CD4-positive, alpha-beta T cell treated with Interleukin-2 at 100 ng/mL for 4 hours (primary cell): ENCODE data around the gene RSPH10B.
"Not testable (repeated sequence)": the region's sequence is repeated elsewhere in the genome, so short reads cannot be mapped to it uniquely, and the experiment has no call there.

ENCODE experiments used
- DNase-seq: peaks from one replicate; pipeline ENCODE4 v3.0.0-alpha.2; 2020; ENCODE audit warnings: low spot score

The RSPH10B gene

DNA sequence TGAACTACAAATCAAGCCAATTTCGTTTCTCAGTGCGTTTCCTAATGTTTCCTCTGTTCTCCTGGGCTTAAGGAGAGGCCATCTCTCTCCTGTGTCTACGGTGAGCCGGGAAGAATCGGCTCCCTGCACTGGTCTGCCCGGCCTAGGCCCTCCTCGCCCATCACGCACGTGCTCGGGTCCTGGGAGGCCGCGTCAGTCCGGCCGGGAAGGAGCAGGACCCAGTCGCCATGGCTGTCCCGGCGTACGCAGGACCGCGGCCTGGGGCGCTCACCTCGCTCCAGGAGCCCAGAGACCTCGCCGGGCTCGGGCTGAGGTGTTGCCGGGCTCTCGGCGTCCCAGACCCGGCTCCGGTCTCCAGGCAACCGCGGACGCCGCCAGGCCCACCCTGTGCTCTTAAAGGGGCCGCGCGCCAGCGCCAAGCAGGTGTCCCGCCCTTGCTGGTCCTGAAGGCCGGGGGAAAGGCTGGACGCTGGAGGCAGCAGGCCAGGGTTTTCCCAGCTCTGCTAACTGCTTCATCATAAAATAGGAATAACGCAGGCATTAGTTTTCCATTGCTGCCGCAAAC lies at the start of gene RSPH10B:
Gene RSPH10B (minus strand): TSS at position 343 of the 565 bp plus-strand sequence. CDS start 3,573 bp downstream, outside the sequence.
- DNase-seq = not testable (repeated sequence)

DNA sequence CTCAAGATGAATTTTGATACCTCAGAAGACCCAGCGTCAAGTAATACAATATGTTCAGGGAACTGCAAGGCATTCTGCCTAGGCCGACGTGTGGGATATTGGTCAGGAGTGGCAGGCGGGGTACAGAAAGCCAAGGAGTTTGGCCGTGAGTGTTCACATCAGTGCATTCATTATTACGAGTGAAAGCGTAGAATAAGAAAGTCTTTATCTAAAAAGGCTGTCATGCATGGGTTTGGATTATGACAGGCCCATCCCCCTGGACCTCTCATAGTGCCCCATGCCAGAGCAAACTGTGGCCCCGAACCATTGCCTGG lies 46.1 kb upstream of the RSPH10B start:
- no peak for DNase-seq

DNA sequence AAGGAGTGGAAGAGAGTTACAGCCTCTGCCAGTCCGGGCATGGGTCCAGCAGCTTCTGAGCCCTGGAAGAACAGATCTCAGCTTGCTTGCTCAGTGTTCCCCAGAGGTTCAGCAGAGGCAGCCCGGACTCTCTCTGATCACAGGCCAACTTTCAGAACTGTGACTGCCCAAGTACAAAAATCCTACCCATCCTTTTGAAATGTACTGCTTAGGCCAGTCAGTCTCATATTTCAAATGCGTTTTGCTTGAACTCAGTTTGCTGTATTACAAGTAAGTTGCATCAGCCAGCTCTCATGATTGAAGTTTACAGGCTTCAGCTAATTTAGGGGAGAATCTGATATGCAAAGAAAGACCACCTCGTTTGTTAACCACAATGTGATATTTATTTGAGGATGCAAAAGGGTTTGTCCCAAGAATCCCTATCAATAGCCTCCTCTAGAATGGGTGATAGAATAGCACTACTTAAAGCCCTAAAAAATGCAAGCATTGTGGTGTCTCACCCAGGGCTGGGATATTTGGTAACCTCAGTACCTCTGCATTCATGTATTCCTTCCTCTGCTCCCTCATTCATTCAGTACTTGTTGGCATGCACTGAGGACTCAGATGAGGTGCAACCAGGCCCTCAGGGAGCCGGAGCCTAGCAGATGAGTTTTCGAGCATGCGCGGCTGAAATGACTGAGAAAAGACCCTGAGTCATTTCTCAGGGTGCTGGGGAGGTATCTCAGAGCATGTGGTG lies 45.6 kb upstream of the RSPH10B start:
- DNase-seq = no peak

DNA sequence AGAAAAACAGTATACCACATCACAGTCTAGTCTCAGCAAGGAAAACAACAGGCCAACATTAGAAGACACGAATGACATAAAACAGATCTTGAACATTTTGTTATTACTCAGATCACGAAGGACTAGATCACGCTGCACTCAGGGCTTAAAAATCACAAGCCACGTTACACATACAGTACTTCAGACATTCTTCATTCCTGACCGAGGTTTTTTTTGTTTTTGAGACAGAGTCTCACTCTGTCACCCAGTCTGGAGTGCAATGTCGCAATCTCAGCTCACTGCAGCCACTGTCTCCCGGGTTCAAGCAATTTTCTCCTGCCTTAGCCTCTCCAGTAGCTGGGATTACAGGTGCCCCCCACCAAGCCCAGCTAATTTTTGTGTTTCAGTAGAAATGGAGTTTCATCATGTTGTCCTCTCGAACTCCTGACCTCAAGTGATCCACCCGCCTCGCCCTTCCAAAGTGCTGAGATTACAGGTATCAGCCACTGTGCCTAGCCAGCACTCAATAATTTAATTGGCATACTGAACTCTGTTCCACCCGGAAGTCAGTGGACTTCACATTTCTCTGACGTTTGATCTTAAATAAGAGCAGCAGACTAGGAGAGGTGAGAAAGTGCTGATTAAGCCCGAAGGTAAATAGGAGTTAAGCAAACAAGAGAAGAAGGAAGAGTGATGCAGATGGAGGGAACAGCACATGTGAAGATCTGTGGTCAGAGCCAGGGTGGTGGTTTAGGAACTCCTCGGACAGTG lies 42.0 kb upstream of the RSPH10B start:
- DNase-seq = no peak

DNA sequence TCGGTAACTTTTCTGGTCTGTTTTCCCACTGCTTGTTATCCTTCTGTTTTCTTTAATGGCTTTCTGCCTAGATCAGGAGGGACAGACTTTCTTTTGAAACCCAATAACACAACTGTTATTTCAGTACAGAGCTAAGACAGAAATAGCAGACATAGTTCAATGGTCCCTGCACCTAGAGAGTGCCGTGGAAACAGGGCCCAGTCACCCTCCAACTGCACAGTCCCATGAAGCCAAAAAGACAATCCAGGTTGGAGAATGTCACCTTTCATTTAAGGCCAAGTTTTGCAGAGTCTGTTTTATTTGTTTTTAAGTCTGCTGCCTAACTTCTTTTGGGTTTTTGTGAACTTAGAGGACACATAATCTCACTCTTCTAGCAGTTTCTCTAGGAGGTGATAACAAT lies 41.1 kb upstream of the RSPH10B start:
- DNase-seq = no peak

DNA sequence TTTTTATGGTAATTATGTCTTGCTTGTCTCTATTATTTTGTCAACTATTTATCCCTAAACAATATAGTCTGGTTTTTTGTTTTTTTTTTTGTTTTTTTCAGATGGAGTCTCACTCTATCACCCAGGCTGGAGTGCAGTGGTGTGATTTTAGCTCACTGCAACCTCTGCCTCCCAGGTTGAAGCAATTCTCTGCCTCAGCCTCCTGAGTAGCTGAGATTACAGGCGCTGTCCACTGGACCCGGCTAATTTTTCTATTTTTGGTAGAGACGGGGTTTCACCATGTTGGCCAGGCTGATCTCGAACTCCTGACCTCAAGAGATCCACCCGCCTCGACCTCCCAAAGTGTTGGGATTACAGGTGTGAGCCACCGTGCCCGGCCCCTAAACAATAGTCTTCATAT lies 39.9 kb upstream of the RSPH10B start:
- not testable (repeated sequence) for DNase-seq

DNA sequence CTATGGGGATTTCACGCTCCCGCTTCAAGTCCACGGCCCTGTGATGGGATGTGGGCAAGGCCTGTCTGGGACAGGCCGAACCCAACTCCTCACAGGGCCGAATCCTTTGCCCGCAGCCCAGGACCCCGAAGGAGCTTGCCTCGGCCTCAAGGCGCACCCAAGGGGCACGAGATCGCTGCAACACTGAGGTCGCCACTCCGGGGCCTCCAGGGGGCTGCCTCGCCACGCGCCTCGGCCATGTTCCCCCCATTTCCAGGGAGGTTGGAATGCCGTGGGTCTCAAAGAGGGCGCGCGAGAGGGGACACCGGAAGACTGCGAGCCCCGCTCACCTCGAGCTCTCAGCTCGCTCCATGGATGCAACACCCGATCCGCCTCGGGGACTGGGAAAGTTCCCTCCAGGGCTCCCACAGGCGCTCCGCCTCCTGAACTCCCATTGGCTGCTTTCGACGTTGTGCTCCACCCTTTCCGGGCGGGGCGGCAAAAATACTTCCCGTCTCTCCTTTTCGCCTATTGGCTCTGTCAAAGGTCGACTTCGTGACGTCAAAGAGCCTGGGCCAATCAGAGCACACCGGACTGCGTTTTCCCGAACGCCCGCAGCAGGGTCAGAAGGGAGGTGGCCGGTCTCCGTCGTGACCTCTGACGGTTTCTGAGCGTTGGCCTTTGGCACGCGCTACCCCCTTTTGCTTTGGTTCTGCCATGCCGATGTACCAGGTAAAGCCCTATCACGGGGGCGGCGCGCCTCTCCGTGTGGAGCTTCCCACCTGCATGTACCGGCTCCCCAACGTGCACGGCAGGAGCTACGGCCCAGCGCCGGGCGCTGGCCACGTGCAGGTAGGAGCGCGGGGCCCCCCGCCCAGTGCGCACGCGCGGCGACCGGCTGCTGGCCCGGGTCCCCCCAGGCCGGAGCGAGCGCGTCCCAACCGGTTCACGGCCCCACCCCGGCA lies 38.5 kb upstream of the RSPH10B start, which contains the start of the genes AIMP2 and PMS2:
Gene AIMP2 (plus strand): TSS at position 605 of the 944 bp plus-strand sequence. CDS start 92 bp downstream, at position 697.
Gene PMS2 (minus strand): TSS at position 382 of the 944 bp plus-strand sequence. CDS start 30 bp downstream, at position 352.
- DNase-seq = peak; percentile 96

DNA sequence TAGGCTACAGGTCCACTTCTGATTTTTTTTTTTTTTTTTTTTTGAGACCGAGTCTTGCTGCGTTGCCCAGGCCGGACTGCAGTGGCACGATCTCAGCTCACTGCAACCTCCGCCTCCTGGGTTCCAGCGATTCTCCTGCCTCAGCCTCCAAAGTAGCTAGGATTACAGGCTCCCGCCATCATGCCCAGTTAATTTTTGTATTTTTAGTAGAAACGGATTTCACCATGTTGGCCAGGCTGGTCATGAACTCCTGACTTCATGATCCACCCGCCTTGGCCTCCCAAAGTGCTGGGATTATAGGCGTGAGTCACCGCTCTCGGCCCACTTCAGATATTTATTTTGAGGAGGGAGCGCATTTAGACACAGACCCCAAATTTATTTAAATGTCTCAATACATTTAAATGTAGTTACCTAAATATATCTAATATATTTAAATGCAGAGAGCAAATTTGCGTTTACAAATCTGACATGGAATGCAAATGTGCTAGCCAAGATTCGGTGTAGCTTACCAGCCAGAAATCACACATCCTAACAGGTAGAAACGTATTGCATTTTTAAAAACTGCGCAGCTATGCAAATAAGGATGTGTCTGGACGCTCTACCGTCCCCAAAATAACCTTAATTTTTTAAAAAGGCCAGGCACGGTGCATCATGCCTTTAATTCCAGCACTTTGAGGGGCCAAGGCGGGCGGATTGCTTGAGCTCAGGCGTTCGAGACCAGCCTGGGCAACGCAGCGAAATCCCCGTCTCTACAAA lies 37.5 kb upstream of the RSPH10B start:
- not testable (repeated sequence) for DNase-seq

DNA sequence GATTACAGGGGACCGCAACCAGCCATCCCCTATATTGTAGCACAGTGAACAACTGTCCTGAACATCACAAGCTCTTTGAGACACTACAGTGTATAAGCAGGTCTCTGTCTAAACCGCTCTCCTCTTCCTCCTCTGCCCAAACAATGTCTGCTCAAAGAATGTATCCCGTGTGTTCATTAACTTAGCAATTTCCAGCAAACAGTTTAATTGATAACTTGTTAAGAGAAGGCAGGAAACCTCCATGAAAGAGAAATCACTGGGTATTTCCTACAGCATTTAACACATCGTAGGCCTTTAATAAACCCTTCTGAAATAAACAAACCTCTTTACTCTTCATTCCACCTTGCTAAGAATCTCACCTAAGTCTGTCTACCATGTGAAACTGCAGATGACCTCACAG lies 36.9 kb upstream of the RSPH10B start:
- no peak for DNase-seq

DNA sequence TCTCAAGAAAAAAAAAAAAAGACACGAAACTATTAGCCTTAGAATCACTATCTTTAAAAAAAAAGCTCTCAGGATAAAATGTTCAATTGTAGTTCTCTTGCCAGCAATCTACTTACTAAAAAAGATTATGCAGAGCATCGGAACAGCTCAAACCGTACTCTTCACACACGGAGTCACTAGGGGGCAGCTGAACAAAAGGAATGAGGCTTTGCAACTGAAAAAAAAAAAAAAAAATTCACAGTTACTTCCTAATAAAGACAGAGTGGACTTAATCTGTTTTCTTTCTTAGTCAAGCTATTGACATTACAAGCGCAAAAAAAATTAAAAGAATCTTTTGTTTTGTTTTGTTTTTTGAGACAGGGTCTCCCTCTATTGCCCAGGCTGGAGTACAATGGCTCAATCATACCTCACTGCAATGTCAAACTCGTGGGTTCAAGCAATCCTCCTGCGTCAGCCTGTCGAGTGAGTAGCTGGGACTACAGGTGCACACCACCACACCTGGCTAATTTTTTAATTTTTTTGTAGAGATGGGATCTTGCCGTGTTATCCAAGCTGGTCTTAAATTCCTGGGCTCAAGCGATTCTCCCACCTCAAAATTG lies 26.8 kb upstream of the RSPH10B start:
- peak; percentile 63 for DNase-seq

DNA sequence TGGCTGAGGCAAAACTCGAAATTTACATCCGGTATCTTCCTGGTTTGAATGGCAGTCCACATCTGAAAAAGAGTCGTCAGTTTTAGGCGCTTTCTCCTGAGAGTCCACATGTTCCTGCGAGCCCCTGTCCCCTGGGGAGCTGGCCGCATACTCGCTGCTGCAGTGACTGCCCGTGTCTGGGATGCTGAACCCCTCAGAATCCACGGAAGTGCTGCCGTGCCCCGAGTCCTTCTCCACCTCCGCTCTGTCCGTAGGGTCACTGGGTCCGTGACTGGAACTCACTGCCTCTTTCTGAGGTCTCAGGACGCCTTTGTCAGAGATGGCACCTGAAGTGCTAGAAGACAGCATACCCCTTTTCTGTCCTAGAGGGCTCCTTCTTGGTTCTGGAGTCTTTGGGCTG lies 16.6 kb upstream of the RSPH10B start:
- DNase-seq = not testable (repeated sequence)

DNA sequence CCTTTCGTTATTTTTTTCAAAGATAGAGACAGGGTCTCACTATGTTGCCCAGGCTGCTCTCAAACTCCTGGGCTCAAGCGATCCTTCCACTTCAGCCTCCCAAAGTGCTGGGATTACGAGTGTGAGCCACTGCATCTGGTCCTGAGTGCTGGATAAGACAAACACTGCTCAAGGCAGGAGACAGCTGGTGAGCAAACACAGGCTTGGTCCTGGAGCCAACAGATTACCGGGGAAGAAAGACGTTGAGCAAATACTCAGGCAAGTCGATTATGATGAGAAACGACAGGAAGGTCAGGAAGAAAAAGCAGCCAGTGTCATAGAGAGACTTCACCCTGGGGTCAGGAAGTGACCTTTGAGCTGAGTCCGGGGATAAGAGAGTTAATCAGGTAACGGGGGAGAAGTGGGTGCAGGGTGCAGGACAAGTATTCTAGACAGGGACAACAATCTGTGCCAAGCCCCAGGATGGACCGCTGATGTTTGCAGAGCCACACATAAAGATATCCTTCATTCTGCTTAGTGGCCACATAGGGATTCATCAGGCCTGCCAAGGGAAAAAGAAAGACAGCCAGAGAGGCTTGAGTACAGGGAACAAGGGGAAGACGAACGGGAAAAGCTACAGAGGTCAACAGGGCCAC lies 9.3 kb upstream of the RSPH10B start:
- not testable (repeated sequence) for DNase-seq

DNA sequence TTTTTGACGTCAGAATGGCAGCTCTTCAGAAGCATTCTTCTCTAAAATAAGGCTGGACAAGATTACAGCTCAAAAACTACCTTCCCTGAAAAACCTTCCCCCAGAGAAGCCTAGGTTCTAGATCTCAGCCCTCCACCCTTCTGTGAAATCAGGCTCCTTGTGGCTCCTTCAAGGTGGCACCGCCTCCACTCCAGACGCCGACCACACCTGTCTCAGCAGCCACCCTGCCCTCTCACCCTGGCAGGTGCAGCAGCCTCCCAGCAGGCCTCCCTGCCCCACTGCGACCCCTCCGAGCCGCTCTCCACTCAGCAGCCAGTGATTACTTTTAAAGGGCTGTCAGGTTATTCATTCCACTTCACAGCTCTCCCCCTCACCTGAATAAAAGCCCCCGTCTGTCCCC lies 3.1 kb upstream of the RSPH10B start:
- DNase-seq = not testable (repeated sequence)

DNA sequence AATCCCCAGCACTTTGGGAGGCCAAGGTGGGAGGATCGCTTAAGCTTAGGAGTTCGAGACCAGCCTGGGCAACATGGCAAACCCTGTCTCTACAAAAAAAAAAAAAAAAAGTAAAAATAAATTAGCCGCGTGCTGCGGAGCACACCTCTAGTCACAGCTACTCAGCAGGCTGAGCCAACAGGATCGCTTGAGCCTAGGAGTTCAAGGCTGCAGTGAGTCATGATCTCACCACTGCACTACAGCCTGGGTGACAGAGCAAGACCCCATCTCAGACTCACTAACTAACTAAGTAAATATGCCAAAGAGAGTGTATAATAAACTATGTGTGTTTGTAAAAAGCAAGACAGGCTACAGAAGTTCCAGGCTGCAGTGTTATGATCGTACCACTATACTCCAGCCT lies 6.7 kb downstream of the RSPH10B start:
- DNase-seq = not testable (repeated sequence)

DNA sequence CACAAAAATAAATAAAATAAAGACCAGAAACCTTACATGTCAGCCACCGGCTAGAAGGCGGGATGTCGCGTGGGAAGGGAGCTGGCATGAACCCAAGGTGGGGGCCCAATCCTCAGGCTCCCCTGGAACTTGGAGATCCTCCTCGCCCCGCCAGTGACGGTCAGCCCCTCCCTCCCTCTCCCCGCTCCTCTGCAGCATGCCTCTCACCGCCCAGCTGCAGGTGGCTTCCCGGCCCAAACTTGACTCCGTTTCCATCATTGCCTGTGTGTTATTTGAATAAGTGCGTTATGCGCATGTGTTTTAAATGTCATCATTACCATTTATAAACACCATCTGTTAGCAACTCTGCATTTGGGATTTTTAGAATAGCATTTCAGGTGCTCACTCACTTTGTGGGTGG lies 7.3 kb downstream of the RSPH10B start:
- DNase-seq = not testable (repeated sequence)

DNA sequence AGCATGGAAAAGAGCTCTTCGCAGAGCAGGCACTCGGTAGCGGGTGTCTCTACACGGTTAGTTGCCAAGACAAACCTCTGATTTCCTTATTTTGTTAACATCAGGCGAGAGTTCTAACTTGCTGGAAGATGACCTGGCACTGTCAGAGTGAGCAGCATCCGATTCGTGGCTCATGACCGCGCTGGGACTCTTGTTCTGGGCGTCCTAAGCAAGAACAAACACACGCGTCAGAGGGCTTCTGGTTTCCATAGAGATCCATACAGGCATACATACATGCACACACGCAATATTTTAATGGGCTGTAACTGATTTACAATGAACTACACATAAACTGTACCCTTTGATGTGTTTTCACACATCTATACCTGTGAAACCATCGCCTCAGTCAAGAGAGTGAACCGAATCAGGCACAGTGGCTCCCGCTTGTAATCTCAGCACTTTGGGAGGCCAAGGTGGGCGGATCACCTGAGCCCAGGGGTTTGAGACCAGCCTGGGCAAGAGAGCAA lies 35.5 kb downstream of the RSPH10B start:
- DNase-seq = not testable (repeated sequence)

DNA sequence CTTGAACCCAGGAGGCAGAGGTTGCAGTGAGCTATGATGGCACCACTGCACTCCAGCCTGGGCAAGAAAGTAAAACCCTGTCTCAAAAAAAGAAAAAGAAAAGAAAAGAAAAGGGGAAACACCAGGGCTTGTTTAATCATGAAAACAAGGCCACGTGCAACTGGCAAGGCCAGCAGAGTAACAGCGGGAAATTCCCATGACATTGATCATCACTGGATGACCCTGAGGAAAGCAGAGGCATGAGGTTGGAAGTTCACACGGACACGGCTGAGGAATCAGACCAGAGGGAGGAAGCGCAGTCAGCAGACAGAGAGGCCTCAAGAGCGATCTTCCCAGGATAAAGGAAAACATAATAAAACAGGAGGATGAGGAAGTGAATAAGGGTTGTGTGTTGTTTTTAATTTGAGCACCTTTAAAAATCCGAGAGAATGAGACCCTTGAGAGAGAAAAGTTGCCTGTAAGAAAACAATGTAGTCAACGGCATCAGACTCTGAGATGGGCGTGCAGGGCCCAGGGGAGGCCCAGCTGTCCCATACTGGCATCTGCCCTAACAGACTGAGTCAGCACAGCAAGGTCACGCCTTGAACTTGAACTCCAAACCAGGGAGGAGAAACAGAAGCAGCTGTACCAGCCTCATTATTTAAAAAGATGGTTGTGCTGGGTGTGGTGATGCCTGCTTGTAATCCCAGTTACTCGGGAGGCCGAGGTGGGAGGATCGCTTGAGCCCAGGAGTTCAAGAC lies 38.4 kb downstream of the RSPH10B start:
- DNase-seq = not testable (repeated sequence)

DNA sequence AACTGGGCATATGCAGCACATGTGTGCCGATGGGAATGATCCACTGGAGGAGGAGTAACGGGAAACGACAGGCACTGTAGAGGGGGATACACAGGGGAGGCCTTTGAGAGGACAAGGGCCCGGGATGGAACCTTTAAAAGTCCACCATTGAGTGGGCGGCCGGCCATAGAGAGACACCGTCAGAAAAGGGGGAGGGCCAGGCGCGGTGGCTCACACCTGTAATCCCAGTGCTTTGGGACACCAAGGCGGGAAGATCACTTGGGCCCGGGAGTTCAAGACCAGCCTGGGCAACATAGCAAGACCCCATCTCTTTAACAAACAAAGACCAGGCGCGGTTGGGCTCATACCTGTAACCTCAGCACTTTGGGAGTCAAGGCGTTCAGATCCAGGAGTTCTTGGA lies 39.2 kb downstream of the RSPH10B start:
- DNase-seq = not testable (repeated sequence)

DNA sequence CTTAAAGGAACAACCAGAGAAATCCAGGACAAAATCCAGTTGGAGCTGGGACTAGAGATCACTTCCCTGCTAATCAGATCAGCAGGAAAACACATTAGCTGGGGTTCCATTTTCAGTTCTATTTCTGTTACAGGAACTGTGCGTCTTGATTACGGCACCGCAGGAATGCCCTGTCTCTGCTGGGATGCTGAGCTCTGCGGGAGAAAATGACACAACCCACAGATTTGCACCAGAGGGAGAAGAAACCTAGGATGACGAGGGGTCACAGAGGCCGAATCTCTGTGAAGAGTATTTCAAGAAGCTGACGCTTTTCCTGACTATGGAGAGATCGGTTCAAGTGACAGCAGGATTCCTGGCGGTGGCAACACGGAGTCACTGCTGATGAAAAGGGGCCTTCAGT lies 40.2 kb downstream of the RSPH10B start:
- not testable (repeated sequence) for DNase-seq
